HG02981 (cell line): Measurements from ENCODE around the gene RAB11FIP5.
"Not testable (repeated sequence)": the region's sequence is repeated elsewhere in the genome, so short reads cannot be mapped to it uniquely, and the experiment has no call there.

Experiments
- ATAC-seq: cut with Tn5 transposase; IDR thresholded peaks from one replicate; pipeline ENCODE4 v1.9.1; 2021; ENCODE audit warnings: mild to moderate bottlenecking, moderate library complexity; ENCODE audit not compliant: unreplicated experiment

The RAB11FIP5 gene

DNA sequence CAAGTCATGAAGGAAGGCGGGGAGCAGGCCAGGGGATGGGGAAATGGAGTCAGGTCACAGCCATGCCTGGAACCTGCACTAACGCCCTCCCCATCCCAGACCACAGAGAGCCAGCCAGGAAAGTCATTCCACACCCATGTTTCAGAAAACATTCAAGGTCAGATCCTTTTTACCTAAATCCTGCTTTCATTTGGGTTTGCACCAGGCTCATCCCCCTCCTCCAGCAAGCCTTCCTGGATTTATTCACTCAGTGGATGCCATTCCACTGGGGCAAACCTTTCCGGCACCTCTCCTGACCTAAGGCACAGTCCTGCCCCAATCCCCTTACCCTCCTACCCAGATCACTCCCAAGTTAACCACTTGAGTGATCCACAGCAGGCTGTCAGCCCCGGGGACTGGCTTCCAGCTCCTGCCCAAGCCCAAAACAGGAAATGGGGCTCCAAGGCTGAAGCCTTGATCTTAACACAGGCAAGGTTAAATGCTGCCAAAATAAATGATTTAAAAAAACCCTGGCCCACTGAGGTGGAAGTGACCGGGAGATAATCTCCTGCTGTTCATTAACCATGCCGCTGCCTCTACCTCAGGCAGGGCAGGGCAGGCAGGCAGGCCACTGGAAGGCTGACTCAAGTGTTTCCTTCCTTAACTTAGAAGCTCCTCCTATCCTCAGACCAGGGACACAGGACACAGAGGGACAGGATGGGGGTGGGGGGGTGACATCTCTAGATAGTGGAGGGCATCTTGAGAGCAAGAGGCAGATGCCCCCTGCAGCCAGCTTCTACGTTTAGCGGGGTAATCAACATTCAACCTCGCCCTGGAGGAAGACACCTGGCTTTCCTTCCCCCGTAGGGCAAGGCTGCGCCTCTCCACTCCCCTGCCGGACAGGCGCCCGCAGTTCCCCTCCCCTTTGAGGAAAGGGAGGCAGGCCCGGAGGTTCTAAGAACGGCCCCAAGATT is 1.4 kb downstream of the RAB11FIP5 start:
- ATAC-seq, result no peak

DNA sequence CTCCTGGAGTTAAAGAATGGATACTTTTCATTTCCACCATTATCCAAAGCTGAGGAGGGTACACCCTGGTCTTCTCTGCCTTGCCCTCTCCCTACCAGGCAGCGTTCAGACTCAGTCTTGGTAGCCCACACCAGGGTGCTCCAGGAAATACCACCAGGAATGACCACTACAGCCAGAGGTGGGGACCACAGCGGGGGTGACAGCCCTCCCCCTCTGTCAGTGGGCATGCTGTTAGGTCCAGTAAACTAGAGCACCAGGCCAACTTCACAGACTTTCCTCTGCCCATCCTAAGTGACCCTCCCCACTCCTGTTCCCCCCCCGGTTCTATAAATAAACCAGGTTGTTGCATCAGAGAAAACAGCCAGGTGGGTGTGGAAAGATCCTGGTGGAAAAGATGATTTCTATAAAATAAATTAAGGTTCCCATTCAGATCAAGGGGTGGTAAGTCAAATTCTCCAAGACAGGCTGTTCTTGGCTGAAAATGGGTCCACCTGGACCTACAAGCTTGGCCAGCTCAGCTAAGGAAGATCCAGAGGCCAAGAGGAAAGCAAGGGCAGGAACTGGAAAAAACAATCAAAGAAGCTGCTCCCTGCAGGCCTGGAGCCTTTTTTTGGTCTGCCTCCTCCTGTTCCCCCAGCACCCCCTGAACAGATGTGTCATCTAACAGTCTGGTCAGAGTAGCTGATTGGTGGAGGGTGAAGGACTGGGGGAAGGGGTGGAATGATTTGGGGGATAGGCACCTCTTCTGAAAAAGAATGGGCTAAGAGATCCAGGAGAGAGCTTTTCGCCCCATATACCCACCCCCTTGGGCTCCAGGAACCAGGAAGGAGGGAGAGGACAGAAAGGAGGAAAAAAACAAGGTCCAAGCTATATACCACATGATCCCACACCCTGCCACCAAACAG is 2.3 kb downstream of the RAB11FIP5 start:
- ATAC-seq, result no peak

DNA sequence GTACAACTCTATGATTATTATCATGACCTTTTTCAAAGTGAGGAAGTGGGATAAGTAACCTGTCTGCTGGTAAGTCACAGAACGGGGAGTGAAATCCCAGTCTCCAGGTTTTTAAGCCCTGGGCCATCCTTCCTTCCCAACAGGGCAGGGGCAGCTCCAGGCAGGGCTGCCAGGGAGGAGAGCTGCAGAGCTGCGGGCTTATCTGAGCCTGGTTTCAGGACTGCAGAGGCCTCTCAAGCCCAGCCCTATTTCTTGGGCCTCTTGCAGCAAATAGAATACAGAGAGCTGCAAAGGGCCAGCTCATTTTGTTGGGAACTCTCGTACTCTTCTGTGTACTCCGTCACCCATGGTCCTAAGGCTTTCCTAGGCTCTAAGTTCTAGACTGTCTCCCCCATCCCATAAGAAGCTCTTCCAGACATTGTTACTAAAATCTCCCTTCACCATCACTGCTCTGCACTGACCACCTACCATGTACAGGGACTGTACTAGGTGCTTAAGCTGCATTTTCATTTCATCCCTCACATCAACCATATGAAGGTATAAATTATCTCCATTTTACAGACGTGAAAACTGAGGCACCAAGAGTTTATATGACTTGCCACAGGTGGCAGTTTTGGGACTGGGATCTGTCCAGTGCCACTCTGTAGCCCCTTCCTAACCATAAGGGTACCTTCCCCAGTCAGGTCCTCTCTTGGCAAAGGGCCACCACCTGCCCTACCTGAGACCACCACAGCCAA is 3.1 kb downstream of the RAB11FIP5 start:
- ATAC-seq, result no peak

DNA sequence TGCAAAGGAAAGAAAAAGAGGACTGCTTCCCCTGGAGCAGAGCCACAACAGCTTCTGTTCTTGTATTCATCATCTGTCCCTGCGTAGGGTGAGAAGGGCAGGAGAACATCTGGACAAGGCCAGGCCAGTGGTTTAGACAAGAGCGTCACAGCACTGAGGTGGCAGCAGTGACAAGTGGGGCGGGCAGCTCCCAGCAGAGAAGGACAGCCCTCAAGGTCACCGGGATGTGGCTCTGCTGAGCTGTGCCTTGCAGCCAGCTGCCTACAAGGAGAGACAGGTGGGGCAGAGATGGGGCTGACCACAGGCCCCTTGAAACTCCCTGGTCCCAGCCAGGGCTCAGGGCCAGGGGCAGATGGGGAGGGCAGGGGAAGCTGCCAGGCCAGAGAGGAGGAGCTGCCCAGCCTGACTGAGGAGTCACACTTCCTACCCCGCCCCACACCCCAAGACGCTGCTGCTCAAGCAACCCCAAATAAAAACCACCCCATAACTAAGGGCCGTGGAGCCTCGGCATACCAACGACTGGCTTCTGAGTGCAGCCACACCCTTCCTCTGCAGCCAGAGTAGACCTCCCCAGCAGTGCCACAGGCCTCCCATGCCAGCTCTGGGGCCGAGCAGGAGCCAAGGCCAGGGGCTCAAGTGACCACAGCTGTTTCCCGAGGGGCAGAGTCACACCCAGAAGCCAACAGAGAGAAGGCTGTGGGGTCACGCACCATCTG is 5.4 kb downstream of the RAB11FIP5 start:
- ATAC-seq, result no peak

DNA sequence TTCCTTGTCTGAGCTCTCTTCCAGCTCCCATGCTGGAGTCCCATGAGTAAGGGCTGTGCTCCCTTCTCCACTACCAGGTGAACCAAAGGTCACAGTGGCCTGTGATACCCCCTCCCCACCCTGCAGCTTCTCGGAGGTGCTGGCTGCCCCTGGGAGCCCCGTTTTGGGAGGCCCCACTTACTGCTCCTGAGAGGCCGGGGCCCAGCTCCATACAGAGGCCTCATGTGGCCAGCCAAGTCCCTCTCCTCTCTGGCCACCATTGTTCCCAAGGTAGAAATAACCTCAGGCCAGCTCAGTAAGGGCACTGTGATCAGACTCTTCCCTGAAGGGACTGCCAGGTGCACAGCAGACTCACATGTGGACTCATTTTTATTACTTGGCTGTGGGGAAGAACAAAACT is 6.0 kb downstream of the RAB11FIP5 start:
- ATAC-seq, result no peak

DNA sequence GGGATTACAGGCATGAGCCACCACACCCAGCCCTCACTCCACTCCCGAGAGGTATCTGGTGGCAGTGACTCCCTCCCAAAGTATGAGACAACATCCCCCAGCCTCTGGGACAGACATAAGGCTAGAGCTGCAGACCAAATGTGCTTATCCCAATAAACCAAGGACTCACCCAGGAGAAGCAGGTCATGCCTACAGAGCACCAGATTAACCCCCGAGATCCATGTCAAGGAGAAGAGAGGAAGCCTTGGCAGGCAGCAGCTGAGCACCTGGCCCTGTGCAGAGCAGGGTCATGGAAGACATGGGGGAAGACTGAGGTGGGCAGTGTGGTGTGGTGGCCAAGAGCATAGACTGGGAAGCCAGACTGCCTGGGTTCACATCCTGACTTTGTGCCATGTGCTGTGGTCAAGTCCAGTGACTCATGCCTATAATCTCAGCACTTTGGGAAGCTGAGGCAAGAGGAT is 7.2 kb downstream of the RAB11FIP5 start:
- ATAC-seq, result no peak

DNA sequence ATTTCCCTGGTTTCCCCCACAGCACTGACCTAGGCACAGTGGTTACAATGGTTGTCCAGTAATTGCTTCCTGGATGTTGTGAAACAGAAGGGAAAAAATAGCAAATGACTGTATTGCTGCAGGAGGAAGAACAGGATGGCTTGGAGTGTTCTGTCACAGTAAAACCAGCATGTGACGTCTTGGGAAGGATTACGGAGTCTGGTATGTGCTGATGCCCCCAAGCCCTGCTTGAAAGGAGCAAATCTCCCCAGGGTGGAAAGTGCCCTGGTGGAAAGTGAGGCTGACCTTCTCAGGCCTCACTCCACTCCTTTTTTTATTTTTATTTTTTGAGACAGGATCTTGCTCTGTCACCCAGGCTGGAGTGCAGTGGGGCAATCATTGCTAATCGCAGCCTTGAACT is 7.8 kb downstream of the RAB11FIP5 start:
- no peak for ATAC-seq

DNA sequence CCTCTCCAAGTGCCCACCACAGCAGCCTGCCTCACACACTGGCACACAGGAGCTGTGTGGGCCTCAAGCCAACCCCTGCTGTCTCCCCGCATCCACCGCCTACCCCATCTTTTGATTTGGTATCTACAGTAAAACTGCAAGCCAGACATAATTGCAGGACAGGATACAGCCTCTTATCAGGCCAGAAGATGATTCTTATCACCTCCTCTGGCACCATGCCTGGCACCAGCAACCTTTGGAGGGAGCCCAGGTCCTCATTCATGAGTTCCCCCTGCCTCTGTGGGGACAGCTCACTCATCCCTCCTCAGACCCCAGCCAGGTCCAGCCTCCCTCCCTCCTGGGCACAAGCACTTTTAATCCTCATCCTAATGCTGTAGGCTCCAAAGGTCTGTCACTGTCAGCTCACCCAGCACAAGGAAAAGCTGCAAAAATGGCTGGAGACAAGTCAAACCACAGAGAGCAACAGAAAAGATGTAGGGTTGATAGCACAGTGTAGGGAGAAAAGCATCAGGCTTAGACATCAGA is 9.7 kb downstream of the RAB11FIP5 start:
- ATAC-seq, result no peak

DNA sequence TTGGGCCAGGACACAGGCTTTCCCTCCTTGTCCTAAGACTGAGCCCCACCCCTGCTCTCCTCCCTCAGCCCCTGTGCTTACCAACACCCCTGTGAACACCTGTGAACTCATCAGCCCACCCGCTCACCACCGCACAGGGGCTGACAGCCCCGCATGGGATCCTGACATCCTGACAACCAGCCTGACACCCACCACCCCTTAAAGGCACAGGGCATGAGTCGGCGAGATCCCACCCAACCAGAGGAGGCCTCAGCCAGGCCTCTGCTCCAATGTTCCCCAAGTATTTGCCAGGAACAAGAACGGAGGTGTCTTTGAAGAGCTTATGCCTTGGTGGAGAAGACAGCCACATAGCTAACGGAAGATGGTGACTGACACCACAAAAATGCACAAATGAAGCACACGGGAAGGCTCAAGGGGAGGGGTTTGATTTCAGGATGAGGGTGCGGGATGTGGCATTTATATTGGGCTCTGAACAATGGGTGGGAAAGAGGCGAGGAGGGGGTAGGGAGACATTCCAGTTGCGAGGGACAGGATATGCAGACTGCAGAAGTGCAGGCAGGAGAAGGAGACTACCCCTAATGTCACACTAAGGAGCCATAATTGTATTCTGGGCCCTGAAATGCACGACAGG is 11.0 kb downstream of the RAB11FIP5 start:
- ATAC-seq, result no peak

DNA sequence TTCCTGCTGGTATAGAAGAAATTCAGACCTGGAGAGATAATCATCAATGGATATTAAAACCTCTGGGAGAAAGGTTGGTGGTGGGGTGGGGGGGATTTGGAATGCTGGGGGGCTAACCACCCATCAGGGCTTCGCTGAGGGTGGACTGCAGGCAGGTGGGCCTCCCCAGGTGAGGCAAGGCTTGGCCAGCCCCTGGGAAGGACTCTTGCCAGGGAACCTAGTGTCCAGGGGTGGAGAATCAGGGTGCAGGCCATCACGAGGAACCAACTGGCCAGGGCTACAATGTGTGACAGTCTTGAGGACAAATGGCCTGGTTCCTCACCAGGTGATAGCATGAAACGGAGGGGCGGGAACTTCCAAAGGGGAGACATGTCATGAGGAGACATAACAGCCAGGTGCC is 11.8 kb downstream of the RAB11FIP5 start:
- ATAC-seq, result no peak

DNA sequence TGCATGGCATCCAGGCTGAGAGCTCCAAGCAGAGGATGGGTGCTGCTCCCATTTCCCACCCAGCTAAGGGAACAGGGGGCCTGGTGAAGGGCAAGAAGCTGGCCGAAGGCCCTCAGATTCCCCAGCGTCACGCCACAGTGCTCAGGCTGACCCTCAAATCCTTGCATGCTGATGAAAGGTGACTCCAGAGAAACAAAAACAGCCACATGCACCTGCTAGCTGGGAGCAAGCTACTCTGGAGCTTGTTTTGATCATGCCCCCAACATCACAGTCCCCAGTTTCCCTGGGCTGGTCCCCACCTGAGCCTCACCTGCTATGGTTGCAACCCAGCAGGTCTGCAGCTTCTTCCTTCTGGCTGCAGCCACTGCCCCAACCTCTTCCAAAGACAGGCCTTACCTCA is 13.3 kb downstream of the RAB11FIP5 start:
- no peak for ATAC-seq

DNA sequence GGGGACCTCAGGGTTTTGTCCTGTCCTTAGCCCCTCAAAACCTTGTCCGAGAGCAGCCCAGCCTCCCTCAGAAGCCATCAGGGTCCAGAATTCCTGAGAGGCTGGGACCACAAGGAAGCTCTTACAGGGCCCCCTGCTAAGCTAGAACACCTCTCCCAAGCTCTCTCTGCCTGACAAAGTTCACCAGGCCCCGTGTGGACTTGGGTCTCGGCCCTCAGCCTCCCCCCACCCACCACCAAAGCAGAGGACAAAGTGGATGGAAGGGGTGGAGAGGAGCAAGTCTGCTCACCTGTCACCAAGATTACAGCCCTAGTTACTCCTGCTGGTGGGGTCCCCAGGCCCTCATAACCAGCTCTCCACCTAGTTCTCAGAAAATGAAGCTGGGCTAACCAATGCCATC is 16.8 kb downstream of the RAB11FIP5 start:
- no peak for ATAC-seq

DNA sequence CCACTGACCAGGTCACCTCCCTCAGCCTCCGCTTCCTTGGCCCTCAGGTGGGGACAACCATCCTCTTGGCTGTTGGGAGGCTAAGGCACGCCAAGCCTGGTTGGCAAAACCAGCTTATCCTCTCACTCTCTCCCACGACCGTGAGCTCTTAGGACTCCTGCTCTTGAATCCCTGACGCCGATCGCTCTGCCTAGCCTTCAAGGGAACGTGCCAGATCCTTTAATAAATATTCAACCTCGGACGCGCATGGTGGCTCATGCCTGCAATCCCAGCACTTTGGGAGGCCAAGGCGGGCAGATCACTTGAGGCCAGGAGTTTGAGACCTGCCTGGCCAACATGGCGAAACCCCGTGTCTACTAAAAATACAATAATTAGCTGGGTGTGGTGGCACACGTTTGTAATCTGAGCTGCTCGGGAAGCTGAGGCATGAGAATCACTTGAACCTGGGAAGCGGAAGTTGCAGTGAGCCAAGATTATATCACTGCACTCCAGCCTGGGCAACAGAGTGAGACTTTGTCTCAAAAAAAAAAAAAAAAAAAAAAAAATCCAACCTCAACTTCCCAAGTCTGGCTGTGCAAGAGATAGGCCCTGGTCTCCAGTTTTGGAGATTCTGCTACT is 19.0 kb downstream of the RAB11FIP5 start:
- ATAC-seq, result not testable (repeated sequence)

DNA sequence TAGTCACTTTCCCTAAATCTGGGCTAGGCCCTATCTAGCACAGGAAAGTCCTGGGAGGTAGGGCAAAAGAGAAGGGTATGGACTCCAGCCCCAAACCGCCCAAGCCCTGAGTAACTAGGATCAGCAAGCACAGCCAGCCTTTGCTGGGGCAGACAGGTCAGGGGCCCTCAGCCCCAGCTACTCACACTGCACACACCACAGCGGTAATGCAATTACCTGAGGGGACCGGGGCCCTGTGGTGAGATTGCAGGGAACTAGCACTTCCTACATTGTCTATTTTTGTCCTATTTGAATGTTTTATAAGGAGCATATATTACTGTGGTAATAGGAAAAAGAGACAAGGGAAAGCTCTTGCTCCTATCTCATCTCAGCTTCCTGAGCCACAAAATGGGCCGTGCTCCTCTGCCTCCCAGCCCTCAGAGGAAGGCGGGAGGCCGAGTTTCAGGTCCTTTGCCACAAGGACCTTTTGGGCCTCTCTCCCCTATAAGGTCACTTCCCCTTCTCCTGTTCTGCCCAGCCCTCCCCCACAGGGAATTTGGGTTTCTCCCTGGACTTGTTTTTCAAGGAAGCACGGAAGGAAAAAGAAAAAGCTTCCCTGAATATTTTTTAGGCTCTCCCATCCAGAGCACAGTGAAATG is 20.5 kb downstream of the RAB11FIP5 start:
- ATAC-seq, result no peak

DNA sequence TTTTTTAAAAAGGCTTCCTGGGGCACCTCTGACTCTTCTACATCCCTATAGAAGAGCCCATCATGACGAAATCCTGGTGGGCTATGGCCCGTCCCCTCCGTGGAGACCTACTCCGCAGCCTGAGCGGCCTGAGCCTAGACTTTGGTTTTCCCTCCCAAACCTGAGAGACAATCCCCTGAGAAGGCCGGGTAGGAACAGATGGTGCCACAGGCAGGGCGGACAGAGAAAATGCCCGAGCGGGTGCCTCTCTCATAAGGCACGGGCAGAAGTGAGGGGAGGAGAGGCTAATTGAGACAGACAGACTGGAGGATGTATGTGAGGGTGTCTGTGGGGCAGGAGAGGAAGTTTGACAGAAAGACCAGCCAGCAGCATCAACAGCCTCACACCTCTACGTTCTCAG is 21.1 kb downstream of the RAB11FIP5 start:
- ATAC-seq, result no peak

DNA sequence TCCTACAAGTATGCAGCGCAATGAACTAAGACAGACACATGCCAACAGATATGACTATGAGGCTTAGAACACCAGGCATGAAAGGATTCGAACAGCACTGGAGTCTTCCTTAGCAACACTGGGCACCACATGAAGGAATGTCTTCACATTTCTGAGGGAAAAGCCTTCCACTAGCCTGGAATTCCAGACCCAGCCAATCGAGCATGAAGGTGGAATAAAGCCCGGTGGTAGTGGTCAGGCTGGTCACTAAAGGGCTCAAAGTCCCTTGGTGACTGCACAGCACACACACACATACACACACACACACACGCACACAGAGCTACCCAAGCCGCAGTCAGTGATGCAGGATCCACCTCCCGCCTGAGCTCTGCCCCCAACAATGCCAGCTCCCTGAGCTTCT is 21.6 kb downstream of the RAB11FIP5 start:
- no peak for ATAC-seq

DNA sequence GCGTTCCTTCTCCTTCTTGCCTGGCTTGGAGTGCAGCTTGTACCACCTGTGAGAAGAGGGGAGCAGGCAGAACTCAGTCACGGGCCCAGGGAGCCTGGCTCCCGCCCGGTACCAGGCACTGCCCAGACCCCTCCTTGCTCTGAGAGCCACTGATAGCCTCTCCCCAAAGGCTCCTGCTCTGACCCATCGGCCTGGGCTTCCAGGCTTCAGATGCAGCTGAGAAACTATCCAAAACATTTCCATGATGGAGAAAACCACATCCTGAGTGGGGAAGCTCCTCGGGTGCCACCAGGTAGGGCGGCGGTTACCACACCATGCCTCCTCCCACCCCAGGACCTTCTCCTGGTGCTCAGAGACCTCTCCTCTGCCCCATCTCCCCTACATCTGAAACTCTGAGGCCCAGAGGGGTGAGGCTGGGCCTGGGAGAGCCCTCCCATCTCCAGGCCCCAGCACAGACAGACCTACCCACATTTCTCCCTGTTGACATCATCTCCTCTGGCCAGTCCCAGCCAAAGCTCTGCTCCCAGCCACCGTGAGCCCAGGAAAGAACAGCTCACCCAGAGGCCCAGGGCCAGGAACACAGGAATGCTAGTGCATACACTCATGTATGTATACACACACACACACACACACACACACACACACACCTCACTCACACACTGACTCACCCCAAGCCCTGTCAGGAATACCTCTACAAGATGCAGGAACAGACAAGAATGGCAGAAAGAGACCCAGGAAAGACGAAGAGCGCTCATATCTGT is 23.3 kb downstream of the RAB11FIP5 start:
- no peak for ATAC-seq

DNA sequence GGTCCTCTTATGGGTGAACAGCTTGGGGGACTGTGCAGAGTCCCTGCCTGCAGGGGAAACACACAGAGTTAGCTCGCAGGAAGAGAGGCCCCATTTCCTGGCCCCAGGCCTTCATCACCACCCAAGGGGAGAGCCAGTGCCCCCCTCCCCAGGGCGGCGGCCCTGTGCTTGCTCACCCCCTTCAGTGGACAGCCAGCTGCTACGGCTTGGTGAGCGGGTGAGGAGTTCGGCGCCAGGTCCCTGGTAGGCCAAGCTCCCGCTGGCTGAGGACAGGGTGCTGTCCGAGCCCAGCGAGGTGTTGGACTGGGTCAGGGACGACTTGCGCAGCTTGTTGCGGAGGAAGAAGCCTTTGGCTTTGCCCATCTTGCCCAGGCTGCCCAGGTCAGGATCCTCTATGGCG is 24.0 kb downstream of the RAB11FIP5 start:
- no peak for ATAC-seq
